Activated T-cell treated with anti-CD3 and anti-CD28 coated beads for 24 hours (primary cell): Measurements from ENCODE around the gene ANKRD10.

Experiments
- DNase-seq: peaks from one replicate; pipeline ENCODE4 v3.0.0-alpha.2; 2020; ENCODE audit warnings: low read depth

The ANKRD10 gene

DNA sequence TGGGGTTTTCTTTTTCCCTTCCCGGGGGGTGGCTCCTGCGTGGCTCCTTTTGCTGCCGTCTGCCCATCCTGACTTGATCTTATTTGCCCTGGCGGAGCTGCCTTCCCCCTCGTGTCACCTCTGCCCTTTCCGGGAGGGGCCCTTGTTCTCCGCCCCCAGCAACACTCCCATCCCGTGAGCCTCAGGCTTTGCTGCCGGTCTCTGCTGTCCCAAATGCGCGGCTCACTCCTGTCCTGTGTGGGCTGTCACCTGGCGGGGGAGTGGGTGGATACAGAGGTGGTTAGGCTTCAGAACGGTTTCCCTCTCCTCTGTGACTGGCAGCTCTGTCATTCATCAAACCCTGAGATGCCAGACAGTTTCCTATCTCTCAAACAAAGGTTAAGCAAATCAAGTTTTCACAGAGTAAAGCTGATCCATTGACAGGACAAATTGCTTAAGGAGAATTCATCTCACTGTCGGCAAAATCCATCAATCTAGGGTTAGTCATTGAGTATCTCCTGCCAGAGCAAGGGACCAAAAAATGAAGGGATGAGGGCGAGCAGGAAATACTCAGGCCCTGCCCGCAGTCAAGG lies 84.0 kb downstream of the ANKRD10 start:
- DNase-seq, result no peak

DNA sequence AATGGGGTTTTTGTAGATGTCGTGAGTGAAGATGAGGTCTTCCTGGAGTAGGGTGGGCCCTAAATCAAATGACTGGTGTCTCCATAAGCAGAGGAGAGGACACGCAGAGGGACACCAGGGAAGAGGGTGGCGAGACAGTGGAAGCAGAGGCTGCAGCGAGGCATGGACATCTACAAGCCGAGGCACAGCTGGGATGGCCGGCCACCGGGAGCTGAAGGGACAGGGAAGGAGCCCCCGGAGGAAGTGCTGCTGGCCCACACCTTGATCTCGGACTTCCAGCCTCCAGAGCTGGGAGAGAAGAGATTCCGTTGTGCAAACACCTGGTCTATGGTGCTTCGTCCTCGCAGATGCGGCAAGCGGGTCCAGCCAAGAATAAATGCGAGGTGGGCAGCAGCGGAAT lies 84.5 kb downstream of the ANKRD10 start:
- no peak for DNase-seq

DNA sequence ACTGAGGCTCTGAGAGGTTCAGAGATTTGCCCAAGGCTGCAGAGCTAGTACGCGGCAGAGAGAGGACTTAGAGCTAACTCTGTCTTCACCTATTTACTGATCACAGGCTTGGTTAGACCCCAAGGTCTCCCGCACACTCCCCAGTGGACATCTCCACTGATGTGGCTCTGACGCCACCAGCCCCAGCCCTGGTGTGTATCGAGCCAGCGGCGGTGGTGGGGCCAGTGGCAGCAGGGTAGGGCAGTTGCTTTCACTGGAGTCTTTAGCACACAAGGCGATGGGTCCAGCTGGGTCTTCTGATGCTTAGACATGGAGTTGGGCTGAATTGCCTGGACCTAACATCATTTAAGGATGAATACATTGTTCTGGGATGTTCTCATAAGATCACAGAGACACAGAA lies 85.4 kb downstream of the ANKRD10 start:
- no peak for DNase-seq

DNA sequence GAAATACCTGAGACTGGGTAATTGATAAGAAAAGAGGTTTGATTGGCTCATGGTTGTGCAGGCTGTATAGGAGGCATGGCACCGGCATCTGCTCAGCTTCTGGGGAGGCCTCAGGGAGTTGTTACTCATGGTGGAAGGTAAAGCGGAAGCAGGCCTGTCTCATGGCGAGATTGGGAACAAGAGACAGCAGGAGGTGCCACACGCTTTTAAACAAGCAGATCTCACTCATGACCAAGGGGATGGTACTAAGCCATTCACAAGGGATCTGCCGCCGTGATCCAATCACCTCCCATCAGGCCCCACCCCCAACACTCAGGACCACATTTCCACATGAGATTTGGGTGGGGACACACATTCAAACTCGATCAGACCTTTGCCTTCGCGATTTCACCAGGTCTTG lies 86.2 kb downstream of the ANKRD10 start:
- DNase-seq, result no peak
